GM12891 (cell line): ENCODE results near the gene MTARC1.
A peak's percentile ranks its signal among the peaks of the same experiment; 100 is the strongest.

Experiments
- DNase-seq: peaks from one replicate; pipeline ENCODE4 v3.0.0; 2011; ENCODE audit warnings: low spot score; ENCODE audit not compliant: insufficient read length
- FAIRE-seq: peaks from 2 replicates; lab custom pipeline; 2011; peaks lifted over from hg19 to GRCh38; lab: Jason Lieb, UNC
- PAX5 ChIP-seq: IDR thresholded peaks from 2 replicates; pipeline ENCODE4 v1.6.1; 2011; ENCODE audit warnings: low read length, moderate library complexity, mild to moderate bottlenecking; ENCODE audit not compliant: insufficient read depth, severe bottlenecking
- POLR2A ChIP-seq: IDR thresholded peaks from 2 replicates; pipeline ENCODE4 v1.6.1; 2011; ENCODE audit warnings: low read depth, low read length, control low read depth
- POLR2AphosphoS5 ChIP-seq: IDR thresholded peaks from 2 replicates; pipeline ENCODE4 v1.6.1; 2011; ENCODE audit warnings: low read depth, low read length, control low read depth
- POU2F2 ChIP-seq: IDR thresholded peaks from 2 replicates; pipeline ENCODE4 v1.6.1; 2011; ENCODE audit warnings: low read depth, mild to moderate bottlenecking, control low read depth, low read length, moderate library complexity
- SPI1 ChIP-seq: IDR thresholded peaks from 2 replicates; pipeline ENCODE4 v1.6.1; 2011; ENCODE audit warnings: low read depth, low read length, control low read depth
- TAF1 ChIP-seq: IDR thresholded peaks from 2 replicates; pipeline ENCODE4 v1.6.1; 2011; ENCODE audit warnings: low read depth, low read length, control low read depth

Gene MTARC1

DNA sequence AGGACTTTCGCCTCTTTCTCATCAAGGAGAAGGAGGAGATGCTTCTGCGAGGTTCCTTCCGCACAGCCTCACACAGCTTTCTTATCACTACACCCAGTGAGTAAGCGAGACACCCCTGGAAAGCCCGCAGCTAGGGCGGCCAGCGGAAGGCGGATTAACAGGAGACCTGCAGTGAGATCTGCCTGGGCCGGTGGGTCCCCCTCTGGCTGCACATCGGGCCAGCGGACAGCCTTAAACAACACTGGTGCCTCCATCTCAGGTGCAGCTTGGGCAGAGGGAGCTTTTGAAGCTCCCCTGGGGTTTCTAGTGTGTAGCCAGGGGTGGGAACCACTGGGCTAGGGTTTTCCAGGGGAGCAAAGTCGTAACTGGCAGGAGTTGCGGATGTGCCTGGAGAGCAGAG lies 17.5 kb upstream of the MTARC1 start:
- DNase-seq = no peak
- FAIRE-seq = no peak

GRCh38 chr1:220770245-220770913 lies 16.3 kb upstream of the MTARC1 start:
- DNase-seq (no peak), FAIRE-seq (no peak)
- TF ChIP-seq PAX5 = no peak
- no peak for TF ChIP-seq POLR2A
- no peak for TF ChIP-seq POU2F2
- TF ChIP-seq SPI1 = no peak
- no peak for TF ChIP-seq TAF1
- no peak for TF ChIP-seq POLR2AphosphoS5

More for the DNA sequence above, 17.5 kb upstream of the MTARC1 start:
- TF ChIP-seq POLR2AphosphoS5 (no peak), TAF1 (no peak), PAX5 (no peak), POLR2A (no peak), SPI1 (no peak), POU2F2 (no peak)

DNA sequence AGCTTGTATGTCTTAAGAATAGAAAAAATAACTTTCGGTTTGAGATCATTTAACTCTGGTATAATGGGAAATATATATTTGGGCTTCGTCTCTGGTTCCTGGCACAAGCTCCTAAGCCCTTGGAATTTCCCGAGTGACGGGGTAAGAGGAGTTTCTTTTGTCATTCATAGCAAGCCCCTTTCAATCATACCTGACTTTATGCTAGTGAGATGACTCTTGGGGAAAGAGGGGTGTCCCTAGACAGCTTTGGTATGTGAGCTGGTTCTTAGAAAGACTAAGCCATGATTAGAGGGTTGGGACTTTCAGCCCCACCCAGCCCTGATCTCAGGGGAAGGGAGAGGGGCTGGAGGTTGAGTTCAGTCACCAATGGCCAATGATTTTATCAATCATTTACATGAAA lies 13.9 kb upstream of the MTARC1 start:
- TF ChIP-seq POLR2A (no peak), PAX5 (no peak), TAF1 (no peak), SPI1 (no peak), POU2F2 (no peak), POLR2AphosphoS5 (no peak)
- FAIRE-seq = no peak
- no peak for DNase-seq

DNA sequence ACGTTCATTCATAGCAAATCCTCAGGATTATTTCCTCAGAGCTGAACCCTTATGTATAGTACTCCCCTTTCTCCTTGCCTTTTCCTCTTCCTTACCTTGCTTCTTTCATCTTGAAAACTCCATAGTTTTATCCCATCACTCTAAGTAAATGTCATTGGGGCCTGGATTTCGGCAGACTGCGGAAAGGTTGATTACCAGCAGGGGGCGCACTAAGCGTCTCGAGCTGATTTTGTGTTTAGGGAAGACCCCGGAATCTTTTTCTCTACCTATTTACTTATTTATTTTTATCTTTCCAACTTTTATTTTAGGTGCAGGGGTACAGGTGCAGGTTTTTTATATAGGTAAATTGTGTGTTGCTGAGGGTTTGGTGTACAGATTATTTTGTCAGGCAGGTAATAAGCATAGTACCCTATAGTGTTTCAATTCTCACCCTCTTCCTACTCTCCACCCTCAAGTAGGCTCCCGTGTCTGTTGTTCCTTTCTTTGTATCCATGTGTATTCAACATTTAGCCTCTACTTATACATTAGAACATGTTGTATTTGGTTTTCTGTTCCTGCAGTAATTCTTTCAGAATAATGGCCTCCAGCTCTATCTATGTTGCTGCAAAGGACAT lies 11.4 kb upstream of the MTARC1 start:
- DNase-seq = peak; percentile 22
- TF ChIP-seq POLR2AphosphoS5 (no peak), PAX5 (no peak), TAF1 (no peak), SPI1 (no peak), POU2F2 (no peak), POLR2A (no peak)
- no peak for FAIRE-seq

DNA sequence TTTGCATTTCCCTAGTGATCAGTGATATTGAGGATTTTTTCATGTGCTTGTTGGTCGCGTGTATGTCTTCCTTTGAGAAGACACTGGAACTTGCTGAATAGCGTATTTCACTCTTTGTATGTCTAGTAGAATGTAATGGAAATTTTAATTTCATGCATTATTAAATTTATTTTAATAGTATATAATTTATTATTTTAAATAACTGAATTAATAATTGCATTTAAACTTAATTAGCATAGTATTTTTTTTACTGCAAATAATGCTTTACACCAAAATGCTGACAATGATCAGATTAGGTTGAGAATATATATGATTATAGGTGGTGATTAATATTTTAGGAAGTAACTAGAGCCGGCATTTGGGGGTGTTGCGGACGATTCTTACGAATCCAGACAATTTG lies 10.5 kb upstream of the MTARC1 start:
- no peak for FAIRE-seq
- TF ChIP-seq POU2F2 (no peak), SPI1 (no peak), POLR2A (no peak), PAX5 (no peak), TAF1 (no peak), POLR2AphosphoS5 (no peak)
- no peak for DNase-seq

- peak; percentile 41 for DNase-seq
- TF ChIP-seq POLR2A (no peak), POLR2AphosphoS5 (no peak), SPI1 (no peak), PAX5 (no peak), TAF1 (no peak)
- FAIRE-seq = peak; percentile 77
Measured at GRCh38 chr1:220776720-220777326, 9.9 kb upstream of the MTARC1 start.

DNA sequence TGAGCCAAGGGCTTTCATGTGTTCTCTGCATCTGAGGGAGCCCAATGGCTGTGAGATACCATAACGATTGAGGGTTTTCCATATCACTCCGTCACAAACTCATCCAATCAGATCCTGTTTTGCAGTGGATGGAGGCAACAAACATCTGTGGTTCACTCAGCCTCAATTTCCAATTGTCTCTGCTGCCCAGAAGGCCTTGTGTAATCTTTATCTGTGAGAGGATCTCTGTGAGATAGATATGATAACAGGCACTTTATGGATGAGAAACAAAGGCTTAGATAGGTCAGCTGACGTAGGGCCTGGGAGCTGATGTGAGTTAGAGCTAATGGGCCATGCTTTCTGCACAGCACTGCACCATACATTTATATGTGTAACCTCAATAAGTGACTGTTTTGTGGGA lies 3.3 kb upstream of the MTARC1 start:
- TF ChIP-seq POU2F2 (no peak), SPI1 (no peak), TAF1 (no peak), POLR2AphosphoS5 (no peak), PAX5 (no peak), POLR2A (no peak)
- no peak for DNase-seq
- FAIRE-seq = no peak

- no peak for DNase-seq
- no peak for FAIRE-seq
Measured at GRCh38 chr1:220784751-220785150, 2.0 kb upstream of the MTARC1 start.

More at GRCh38 chr1:220784751-220785150, 2.0 kb upstream of the MTARC1 start:
- no peak for TF ChIP-seq POLR2AphosphoS5
- no peak for TF ChIP-seq POU2F2
- TF ChIP-seq TAF1 = no peak
- no peak for TF ChIP-seq POLR2A
- TF ChIP-seq SPI1 = no peak
- TF ChIP-seq PAX5 = no peak
